ENCODE measurements around the gene ANKRD24. TPM values are rescaled to one million over a fixed set of nuclear protein-coding genes. Genes with fewer than 3 reads are reported as not detected.
A peak's percentile ranks its signal among the peaks of the same experiment; 100 is the strongest.
"Not testable (repeated sequence)": the region's sequence is repeated elsewhere in the genome, so short reads cannot be mapped to it uniquely, and the experiment has no call there.

Gene ANKRD24
- total RNA-seq, 1 donor: 0.27 TPM

- DNase-seq (ENCODE audit: low read depth in 2 of 3, low spot score in 2 of 3): peak; percentile 37 to 75 (median 64)
Observed at GRCh38 chr19:4172861-4173473, 9.5 kb upstream of the ANKRD24 start.

- no peak for DNase-seq (ENCODE audit: low read depth in 2 of 3, low spot score in 2 of 3)
Observed at GRCh38 chr19:4173479-4174212, 8.8 kb upstream of the ANKRD24 start.

DNA sequence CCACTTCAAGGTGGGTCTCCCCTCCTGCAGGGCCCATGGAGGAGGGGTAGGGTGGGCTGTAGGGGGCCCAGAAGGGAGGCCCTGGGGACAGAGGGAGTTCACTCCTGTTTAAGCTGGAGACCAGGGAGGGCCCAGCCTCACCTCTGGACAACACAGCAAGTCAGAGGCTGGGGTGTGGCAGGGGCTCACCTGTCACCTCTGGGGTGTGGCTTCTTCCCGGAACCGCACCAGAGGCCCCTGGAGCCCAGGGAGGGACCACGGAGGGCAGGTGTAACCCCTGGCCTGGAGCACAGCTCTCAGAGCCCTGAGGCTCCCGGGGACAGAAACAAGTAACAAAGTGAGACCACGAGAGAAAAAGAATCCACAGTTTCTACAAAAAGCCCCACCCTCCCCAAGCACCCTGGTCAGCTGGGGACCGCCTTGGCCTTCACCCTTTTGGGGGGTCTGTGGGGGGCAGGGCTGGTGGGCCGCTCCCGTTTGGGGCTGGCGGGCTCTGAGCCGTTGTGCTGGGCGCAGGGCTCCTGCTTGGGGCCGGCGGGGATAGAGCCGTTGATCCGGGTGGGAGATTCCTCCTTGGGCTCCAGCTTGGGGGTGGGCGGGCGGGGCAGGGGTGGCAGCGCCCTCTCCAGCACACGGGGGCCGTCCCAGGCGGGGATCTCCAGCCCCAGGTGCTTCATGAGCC is 8.1 kb upstream of the ANKRD24 start:
- DNase-seq (ENCODE audit: low read depth in 2 of 3, low spot score in 2 of 3): no peak

- DNase-seq (ENCODE audit: low read depth in 2 of 3, low spot score in 2 of 3): no peak
Observed at GRCh38 chr19:4174895-4175668, 7.4 kb upstream of the ANKRD24 start.

- DNase-seq (ENCODE audit: low read depth in 2 of 3, low spot score in 2 of 3): no peak
Observed at GRCh38 chr19:4175669-4175931, 6.9 kb upstream of the ANKRD24 start.

DNA sequence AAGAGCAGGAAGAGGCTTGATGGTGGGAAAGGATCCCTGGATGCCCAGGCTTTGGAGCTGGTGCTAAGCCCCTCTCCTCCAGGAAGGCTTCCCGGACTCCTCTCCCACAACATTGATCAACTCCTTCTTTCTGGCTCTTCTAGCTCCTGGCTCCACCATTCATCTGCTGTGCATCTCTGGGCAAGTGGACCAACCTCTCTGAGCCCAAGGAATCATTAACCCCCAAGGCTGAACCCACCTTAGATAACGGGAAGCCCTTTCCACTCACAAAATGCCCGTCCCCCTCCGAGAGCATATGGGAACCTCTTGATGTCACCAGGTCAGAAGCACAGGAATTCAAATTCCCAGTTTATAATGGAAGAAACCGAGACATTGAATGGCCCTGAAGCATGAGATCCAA is 5.3 kb upstream of the ANKRD24 start:
- DNase-seq (ENCODE audit: low read depth in 2 of 3, low spot score in 2 of 3): no peak

DNA sequence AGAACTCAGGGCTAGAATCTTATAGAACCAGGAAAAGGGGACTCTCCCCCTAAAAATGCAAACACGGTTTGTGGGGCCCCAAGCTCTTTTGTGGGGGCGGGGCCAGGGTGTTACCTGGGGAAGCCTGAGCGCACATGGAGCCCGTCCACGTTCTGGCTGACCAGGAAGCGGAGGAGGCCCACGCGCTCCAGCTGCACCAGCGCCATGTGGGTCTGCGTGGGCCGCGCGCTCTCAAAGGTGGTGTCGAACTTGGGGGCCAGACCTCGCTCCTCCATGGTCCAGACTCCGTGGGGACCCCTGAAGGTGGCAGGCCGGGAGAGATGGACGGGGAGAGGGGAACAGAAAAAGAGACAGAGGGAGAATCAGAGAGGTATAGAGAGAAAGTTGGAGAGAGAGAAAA is 3.5 kb upstream of the ANKRD24 start:
- DNase-seq (ENCODE audit: low read depth in 2 of 3, low spot score in 2 of 3): no peak

- DNase-seq (ENCODE audit: low read depth in 2 of 3, low spot score in 2 of 3): no peak
Observed at GRCh38 chr19:4181053-4181508, 1.4 kb upstream of the ANKRD24 start.

DNA sequence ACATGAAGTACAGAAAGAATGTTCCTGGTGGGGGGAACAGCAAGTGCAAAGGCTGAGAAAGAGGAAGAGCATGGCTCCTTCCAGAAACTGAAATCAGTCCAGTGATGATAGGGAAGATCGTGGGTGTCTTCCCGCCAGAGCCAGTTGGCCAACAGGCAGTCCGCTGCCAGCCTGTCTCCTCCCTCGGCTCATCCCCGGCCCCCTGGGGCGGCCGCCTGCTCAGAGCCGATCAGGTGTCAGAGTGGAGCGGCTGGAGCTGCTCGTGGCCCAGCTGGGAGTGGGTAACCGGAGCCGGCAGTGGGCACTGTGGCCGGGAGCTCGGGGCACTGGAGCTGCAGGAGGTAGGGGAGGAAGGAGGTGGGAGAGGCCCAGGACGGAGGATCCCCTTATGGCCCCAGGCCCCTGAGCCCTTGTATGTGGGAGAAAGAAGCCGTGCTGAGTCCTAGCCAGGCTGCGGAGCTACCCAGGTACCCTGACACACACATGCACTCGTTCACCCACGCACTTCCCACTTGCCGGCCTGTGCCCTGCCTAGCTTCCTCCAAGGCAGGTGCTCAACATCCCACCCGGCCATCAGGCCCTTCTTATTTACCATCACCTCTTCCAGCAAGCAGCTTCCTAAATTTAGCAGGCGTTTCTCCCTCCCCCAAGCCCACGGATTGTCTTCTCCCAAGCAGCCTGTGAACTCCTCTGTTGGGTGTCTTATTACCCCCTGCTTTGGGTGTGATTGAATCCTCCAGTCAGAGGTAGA is 1.7 kb downstream of the ANKRD24 start:
- no peak for DNase-seq (ENCODE audit: low read depth in 2 of 3, low spot score in 2 of 3)

- DNase-seq (ENCODE audit: low read depth in 2 of 3, low spot score in 2 of 3): no peak
Observed at GRCh38 chr19:4184718-4185352, 2.3 kb downstream of the ANKRD24 start.

- no peak for DNase-seq (ENCODE audit: low read depth in 2 of 3, low spot score in 2 of 3)
Observed at GRCh38 chr19:4185413-4186086, 3.1 kb downstream of the ANKRD24 start.

DNA sequence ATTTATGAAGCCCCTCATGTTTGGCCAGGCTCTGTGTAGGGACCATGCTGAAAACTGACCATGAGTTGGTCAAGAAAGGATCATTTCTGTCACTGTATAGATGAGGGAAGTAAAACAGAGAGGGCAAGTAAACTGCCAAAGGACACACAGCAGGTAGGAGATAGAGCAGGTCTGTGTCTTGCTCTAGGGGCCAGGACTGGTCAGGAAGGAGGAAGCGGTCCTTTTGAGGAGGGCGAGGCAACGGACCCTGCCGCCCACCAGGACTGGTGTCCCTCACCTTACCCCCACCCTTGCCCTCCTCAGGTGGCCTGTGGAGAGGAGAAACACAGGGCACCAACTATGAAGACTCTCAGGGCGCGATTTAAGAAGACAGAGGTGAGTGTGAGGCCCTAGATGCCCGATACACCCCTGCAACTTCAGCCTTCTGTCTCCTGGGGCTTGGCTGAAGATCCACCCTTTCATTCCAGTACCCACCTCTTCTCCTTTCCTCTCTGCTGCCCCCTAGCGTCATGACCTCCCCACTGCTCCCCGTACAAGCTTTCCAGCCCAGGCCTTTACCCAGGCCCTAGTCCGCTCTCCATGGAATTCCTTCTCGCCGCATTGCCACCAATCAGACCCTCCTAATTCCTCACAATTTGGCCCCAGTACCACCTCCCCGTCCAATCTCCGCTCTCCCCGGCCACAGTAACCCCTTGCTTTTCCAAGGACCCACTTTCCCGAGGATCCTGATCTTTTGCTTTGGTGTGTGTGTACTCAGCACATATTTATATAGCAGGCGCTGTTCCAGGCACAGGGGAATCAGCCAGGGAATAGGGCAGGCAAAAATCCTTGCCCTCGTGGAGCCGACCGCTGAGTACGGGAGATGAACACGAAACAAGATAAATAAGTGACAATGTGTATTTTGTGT is 3.9 kb downstream of the ANKRD24 start:
- peak; percentile 42 to 84 (median 69) for DNase-seq (ENCODE audit: low read depth in 2 of 3, low spot score in 2 of 3)

- no peak for DNase-seq (ENCODE audit: low read depth in 2 of 3, low spot score in 2 of 3)
Observed at GRCh38 chr19:4187313-4188122, 5.0 kb downstream of the ANKRD24 start.

- DNase-seq (ENCODE audit: low read depth in 2 of 3, low spot score in 2 of 3): no peak
Observed at GRCh38 chr19:4189641-4190040, 7.2 kb downstream of the ANKRD24 start.

GRCh38 chr19:4192537-4192936 is 10.0 kb downstream of the ANKRD24 start:
- DNase-seq (ENCODE audit: low read depth in 2 of 3, low spot score in 2 of 3): not testable (repeated sequence)

GRCh38 chr19:4194353-4194752 is 11.9 kb downstream of the ANKRD24 start:
- no peak for DNase-seq (ENCODE audit: low read depth in 2 of 3, low spot score in 2 of 3)

DNA sequence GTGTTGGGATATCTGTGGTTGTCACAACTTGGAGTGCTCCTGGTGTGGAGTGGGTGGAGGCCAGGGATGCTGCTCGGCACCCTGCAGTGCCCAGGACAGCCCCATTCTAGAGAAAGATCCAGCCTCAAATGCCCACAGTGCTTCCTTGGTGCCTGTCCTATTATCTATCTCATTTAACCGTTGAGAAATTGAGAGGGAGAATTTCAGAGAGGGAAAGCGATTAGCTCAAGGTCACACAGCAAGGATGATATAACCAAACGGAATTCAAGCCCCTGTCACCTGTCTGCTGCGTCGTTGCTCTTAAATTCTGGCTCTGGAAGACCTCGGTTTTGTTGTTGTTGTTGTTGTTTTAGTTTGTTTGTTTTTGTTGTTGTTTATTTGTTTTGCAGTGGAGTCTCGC is 13.5 kb downstream of the ANKRD24 start:
- no peak for DNase-seq (ENCODE audit: low read depth in 2 of 3, low spot score in 2 of 3)
